ENCODE results near the gene CAMTA1.

The CAMTA1 gene

DNA sequence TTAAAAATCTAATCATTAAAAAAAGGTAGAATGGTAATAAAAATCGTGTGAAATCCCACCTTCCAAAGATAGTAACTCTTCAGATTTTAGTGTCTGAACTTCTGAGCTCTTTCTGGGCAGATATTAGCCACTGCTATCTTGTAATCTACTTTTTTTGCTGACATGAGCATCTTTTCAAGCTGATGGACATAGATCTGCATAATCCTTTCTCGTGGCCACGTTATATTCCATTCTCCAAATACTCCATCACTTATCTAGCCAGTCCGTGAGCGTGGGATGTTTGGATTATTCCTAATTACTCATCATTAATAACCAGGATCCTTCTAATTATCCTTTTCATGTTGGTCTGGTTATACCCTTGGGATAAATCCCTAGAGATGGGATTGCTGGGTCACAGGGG lies 731.7 kb downstream of the CAMTA1 start:
- TF ChIP-seq, protein P1, sequence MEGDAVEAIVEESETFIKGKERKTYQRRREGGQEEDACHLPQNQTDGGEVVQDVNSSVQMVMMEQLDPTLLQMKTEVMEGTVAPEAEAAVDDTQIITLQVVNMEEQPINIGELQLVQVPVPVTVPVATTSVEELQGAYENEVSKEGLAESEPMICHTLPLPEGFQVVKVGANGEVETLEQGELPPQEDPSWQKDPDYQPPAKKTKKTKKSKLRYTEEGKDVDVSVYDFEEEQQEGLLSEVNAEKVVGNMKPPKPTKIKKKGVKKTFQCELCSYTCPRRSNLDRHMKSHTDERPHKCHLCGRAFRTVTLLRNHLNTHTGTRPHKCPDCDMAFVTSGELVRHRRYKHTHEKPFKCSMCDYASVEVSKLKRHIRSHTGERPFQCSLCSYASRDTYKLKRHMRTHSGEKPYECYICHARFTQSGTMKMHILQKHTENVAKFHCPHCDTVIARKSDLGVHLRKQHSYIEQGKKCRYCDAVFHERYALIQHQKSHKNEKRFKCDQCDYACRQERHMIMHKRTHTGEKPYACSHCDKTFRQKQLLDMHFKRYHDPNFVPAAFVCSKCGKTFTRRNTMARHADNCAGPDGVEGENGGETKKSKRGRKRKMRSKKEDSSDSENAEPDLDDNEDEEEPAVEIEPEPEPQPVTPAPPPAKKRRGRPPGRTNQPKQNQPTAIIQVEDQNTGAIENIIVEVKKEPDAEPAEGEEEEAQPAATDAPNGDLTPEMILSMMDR (IDR thresholded peaks at IDR 0.05; ENCODE audit: borderline replicate concordance, control extremely low read depth, extremely low read depth, insufficient read depth, missing control alignments), result no peak
- no peak for DNase-seq (ENCODE audit: low spot score)
- in situ Hi-C loops (cut with MboI; ENCODE audit: low sequenced_read_pairs, unreplicated experiment), result no loop called here

DNA sequence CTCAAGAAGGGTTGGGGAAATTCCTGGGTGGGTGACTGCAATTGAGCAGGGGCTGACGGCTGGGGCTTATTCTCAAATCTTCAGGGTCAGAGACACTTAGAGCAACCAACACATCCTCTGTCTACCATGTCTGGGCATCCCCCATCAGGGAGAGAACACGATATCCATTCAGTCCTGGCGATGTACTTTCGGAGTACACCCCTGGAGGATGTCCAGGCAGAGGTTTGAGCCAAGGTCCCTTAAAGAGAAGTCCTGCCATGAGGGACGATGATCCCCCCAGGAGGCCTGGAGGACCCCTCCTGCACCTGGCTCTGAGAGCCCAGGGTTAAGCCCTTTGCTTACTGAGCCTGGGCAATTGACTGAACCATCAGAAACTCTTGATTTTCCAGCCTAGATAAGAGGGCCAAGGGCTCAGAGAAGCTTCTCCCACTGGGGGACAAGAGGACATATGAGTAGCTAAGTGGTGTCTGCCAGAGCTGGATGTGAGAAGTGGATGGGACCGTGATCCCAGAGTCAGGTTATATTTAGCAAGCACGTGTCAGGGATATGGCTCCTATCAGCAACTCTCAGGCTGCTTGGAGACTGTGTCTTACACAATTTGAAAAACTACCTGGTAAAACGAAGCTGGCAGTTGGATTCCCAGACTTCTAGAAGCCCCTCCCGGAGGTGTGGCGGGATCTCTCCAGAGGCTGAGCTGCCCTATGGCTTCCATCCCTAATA lies 732.5 kb downstream of the CAMTA1 start:
- TF ChIP-seq, protein P1 (IDR thresholded peaks at IDR 0.05; ENCODE audit: borderline replicate concordance, control extremely low read depth, extremely low read depth, insufficient read depth, missing control alignments), result no peak
- in situ Hi-C loops (cut with MboI; ENCODE audit: low sequenced_read_pairs, unreplicated experiment), result no loop called here
- no peak for DNase-seq (ENCODE audit: low spot score)

DNA sequence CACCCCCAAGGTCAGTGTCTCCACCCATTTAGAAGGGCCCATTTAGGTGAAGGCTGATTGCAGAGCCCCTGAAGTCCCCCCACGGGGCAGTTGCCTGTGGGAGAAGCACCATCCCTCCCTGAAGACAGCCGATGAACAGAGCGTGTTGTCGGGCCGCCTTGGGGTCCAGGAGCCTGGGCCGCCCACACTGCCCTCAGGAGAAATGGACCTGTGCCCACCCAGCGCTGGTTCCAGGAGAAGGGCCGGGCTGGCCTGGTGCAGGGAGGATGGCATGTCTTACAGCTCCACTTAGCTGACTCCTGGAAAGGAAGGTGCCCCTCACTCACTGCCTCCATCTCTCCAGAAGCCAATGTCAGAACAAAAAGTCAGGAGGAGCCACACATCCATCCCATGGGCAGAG lies 733.2 kb downstream of the CAMTA1 start:
- in situ Hi-C loops (cut with MboI; ENCODE audit: low sequenced_read_pairs, unreplicated experiment), result no loop called here
- DNase-seq (ENCODE audit: low spot score), result no peak
- TF ChIP-seq, protein P1 (IDR thresholded peaks at IDR 0.05; ENCODE audit: borderline replicate concordance, control extremely low read depth, extremely low read depth, insufficient read depth, missing control alignments), result no peak

GRCh38 chr1:7519181-7519860 lies 734.1 kb downstream of the CAMTA1 start:
- DNase-seq (ENCODE audit: low spot score), result no peak
- TF ChIP-seq, protein P1 (IDR thresholded peaks at IDR 0.05; ENCODE audit: borderline replicate concordance, control extremely low read depth, extremely low read depth, insufficient read depth, missing control alignments), result no peak
- in situ Hi-C loops (cut with MboI; ENCODE audit: low sequenced_read_pairs, unreplicated experiment), result no loop called here

DNA sequence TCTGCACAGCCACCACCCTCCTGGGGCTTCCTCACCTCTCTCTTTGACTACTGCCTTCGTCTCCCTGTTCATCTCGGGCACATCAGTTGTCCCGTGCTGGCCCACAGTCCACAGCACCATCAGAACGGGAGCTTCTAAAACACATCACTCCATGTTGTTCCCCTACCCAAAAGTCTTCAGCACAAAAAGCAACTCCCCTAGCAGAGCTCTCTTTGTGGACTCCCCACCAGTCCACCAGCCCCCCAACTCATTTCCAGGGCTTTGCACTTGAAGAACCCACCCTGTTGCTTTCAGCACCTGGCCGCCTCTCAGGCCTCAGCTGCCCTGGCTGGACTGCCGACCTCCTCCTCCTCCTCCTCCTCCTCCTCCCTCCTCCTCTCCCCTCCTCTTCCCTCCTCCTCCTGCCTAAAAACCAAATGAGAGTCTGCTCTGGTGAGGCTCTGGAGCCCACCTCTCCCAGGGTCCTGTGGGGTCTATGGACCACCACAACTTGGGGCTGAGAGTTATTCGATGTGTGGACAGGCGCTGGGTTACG lies 734.7 kb downstream of the CAMTA1 start:
- no peak for DNase-seq (ENCODE audit: low spot score)
- TF ChIP-seq, protein P1 (IDR thresholded peaks at IDR 0.05; ENCODE audit: borderline replicate concordance, control extremely low read depth, extremely low read depth, insufficient read depth, missing control alignments), result no peak
- in situ Hi-C loops (cut with MboI; ENCODE audit: low sequenced_read_pairs, unreplicated experiment), result no loop called here

DNA sequence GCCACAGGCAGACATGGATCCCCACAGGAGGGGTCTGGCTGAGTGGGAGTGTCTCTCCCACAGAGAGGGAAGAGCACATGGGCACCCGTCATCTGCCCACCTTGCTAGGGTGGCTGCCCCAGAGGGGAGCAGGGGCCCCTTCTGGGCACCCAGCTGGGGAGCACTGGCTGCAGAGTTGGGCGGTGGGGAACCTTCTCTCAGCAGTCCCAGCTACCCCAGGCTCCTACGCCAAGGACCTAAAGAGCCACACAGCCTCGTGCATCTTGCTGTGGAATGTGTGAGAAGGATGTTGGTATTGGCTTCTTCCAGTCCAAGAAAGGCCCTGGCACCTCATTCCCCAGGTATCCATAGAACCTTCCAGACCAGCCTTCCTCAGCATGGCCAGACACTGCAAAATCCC lies 735.2 kb downstream of the CAMTA1 start:
- no peak for DNase-seq (ENCODE audit: low spot score)
- TF ChIP-seq, protein P1 (IDR thresholded peaks at IDR 0.05; ENCODE audit: borderline replicate concordance, control extremely low read depth, extremely low read depth, insufficient read depth, missing control alignments), result no peak
- in situ Hi-C loops (cut with MboI; ENCODE audit: low sequenced_read_pairs, unreplicated experiment), result no loop called here
